SU-DHL-6 (cell line): ENCODE data around the gene MELK.

Experiments used
- H2AFZ ChIP-seq: fragments of 200-600 bp; sonication (generic); 2 replicates; pipeline ENCODE4 v1.6.1; 2014; ENCODE audit warnings: low read depth, mild to moderate bottlenecking, moderate library complexity, mixed read lengths, antibody characterized with exemption, low read length; ENCODE audit not compliant: severe bottlenecking
- H3F3A ChIP-seq: fragments of 200-600 bp; shearing (Covaris generic); 2 replicates; pipeline ENCODE4 v1.6.0; 2016; ENCODE audit warnings: antibody characterized with exemption, mild to moderate bottlenecking; ENCODE audit not compliant: insufficient read depth
- H3K27ac ChIP-seq: fragments of 200-600 bp; sonication (generic); 2 replicates; pipeline ENCODE4 v1.5.1; 2016; ENCODE audit warnings: low read depth, mild to moderate bottlenecking, low read length, moderate library complexity, mixed read lengths
- H3K27me3 ChIP-seq: fragments of 200-600 bp; sonication (generic), shearing (Covaris generic); 2 replicates; pipeline ENCODE4 v1.6.0; 2014; ENCODE audit warnings: mild to moderate bottlenecking, low read length
- H3K36me3 ChIP-seq: fragments of 200-600 bp; sonication (generic); 2 replicates; pipeline ENCODE4 v1.6.1; 2014; ENCODE audit warnings: mild to moderate bottlenecking, low read length, mixed read lengths
- H3K4me2 ChIP-seq: fragments of 300-600, 200-600 bp; shearing (Covaris generic), sonication (generic); 2 replicates; pipeline ENCODE4 v1.6.0; 2014; ENCODE audit warnings: low read length, low read depth, mild to moderate bottlenecking; ENCODE audit not compliant: poor library complexity, severe bottlenecking
- H3K4me3 ChIP-seq: fragments of 200-600 bp; sonication (generic); 2 replicates; pipeline ENCODE4 v1.5.1; 2014; ENCODE audit warnings: antibody characterized with exemption, low read length, mild to moderate bottlenecking, mixed read lengths; ENCODE audit not compliant: insufficient read depth, poor library complexity, severe bottlenecking
- H3K79me2 ChIP-seq: fragments of 200-600 bp; sonication (generic); 2 replicates; pipeline ENCODE4 v1.6.1; 2014; ENCODE audit warnings: mild to moderate bottlenecking, low read length, moderate library complexity; ENCODE audit not compliant: insufficient read depth
- H3K9ac ChIP-seq: fragments of 200-600 bp; sonication (generic); 2 replicates; pipeline ENCODE4 v1.7.0; 2014; ENCODE audit warnings: mild to moderate bottlenecking, low read length
- H3K9me2 ChIP-seq: fragments of 200-600 bp; sonication (generic); replicated peaks from 2 replicates; pipeline ENCODE4 v1.6.1; 2014; ENCODE audit warnings: low read length; ENCODE audit not compliant: insufficient read depth
- H3K9me3 ChIP-seq: fragments of 200-600 bp; sonication (generic); 2 replicates; pipeline ENCODE4 v1.6.1; 2014; ENCODE audit warnings: low read length, mixed read lengths; ENCODE audit not compliant: insufficient read depth
- H4K20me1 ChIP-seq: fragments of 200-600 bp; sonication (generic); 2 replicates; pipeline ENCODE4 v1.6.1; 2014; ENCODE audit warnings: low read depth, mild to moderate bottlenecking, antibody characterized with exemption, low read length, moderate library complexity, mixed read lengths
- CTCF ChIP-seq: fragments of 200-600 bp; sonication (generic); IDR thresholded peaks from one replicate; pipeline ENCODE4 v1.5.1; 2017; ENCODE audit warnings: antibody characterized with exemption, mild to moderate bottlenecking, low read length, moderate library complexity; ENCODE audit not compliant: insufficient read depth, poor library complexity, severe bottlenecking
- EZH2phosphoT487 ChIP-seq: fragments of 200-600 bp; sonication (generic), shearing (Covaris generic); conservative IDR thresholded peaks from 2 replicates; pipeline ENCODE4 v1.6.1; 2018; ENCODE audit warnings: mild to moderate bottlenecking, antibody characterized with exemption, low read length, moderate library complexity, mixed read lengths

Gene MELK

DNA sequence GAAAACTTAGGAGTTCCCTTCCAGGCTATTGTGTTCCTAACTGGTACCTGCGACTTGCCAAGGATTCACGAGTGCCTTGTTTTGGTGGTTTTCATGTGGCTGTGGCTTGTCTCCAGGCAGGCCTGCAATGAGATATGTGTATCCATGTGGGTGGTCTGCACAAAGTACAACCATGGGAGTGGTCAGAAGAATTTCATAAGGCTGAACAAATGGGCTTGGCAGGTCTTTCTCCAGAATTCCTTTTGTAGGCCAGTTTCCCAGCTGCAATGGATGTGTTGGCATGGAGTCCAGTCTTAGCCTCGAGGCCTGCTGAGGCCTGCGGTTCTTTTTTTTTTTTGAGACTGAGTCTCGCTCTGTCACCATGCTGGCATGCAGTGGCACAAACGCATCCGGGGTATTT, 28.8 kb upstream of the MELK start:
- Histone ChIP-seq H3K36me3 (no peaks in the 10 kb centered on the region), H3F3A (no peaks in the 10 kb centered on the region), H4K20me1 (no peaks in the 10 kb centered on the region), H3K4me2 (no peak overlapping the region), H3K27ac (no peak overlapping the region), H3K79me2 (no peaks in the 10 kb centered on the region), H3K9me2 (no peaks in the 10 kb centered on the region), H3K27me3 (no peaks in the 10 kb centered on the region), H3K9ac (no peak overlapping the region), H2AFZ (no peak overlapping the region), H3K9me3 (no peaks in the 10 kb centered on the region), H3K4me3 (no peak overlapping the region)
- no peak for TF ChIP-seq EZH2phosphoT487
- TF ChIP-seq CTCF, result no peak

DNA sequence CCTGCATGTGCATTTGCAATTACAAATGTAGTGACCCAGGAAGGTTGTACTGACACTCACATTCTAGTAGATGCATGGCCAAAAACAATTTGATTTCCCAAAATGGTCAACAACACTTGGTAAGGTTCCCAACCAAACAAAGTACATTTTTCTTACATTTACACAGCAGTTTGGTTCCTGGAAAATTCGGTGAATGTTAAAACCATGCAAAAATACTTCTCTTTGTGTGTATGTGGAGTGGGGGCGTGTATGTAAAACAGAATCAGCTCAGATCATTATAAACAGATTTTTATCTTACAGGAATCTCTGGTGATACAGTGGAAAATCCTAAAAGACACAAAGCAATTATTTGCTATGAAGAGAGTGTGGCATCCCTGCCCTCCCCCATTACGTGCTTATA, 25.1 kb upstream of the MELK start:
- no peaks in the 10 kb centered on the region for H4K20me1 ChIP-seq
- H3K79me2 ChIP-seq, result no peaks in the 10 kb centered on the region

DNA sequence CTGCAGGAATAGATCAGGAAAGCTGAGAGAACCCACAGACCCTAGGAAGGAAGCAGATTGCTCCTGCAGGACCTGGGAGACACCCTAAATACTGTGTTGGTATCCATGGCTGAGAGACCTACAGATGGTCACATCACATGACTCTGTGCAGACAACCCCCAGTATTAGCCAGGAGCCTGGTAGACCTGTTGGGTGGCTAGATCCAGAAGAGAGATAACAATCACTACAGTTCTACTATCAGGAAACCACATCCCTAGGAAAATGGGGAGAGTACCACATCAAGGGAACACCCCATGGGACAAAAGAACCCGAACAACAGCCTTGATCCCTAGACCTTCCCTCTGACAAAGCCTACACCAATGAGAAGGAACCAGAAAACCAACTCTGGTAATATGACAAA, 24.2 kb upstream of the MELK start:
- no peak overlapping the region for H2AFZ ChIP-seq
- no peaks in the 10 kb centered on the region for H4K20me1 ChIP-seq
- no peak overlapping the region for H3K4me3 ChIP-seq
- no peaks in the 10 kb centered on the region for H3F3A ChIP-seq
- H3K27ac ChIP-seq, result no peak overlapping the region
- H3K9me2 ChIP-seq, result no peaks in the 10 kb centered on the region
- H3K4me2 ChIP-seq, result no peak overlapping the region
- no peak overlapping the region for H3K9ac ChIP-seq
- H3K36me3 ChIP-seq, result no peaks in the 10 kb centered on the region
- H3K27me3 ChIP-seq, result no peaks in the 10 kb centered on the region
- H3K9me3 ChIP-seq, result no peaks in the 10 kb centered on the region
- TF ChIP-seq CTCF, result no peak
- no peak for TF ChIP-seq EZH2phosphoT487
- H3K79me2 ChIP-seq, result no peaks in the 10 kb centered on the region

More for the DNA sequence above, 25.1 kb upstream of the MELK start:
- Histone ChIP-seq H3K4me2 (no peak overlapping the region), H3F3A (no peaks in the 10 kb centered on the region), H3K9me3 (no peaks in the 10 kb centered on the region), H3K27ac (no peak overlapping the region), H2AFZ (no peak overlapping the region), H3K27me3 (no peaks in the 10 kb centered on the region), H3K36me3 (no peaks in the 10 kb centered on the region), H3K9ac (no peak overlapping the region), H3K4me3 (no peak overlapping the region), H3K9me2 (no peaks in the 10 kb centered on the region)
- TF ChIP-seq EZH2phosphoT487 (no peak), CTCF (no peak)
